Vagina (tissue), 2 donors: ENCODE data around the gene SYNPR. TPM values are rescaled to one million over a fixed set of nuclear protein-coding genes. Genes with fewer than 3 reads are reported as not detected.

ENCODE experiments used
- DNase-seq, 2 donors: peaks; one replicate each; pipeline ENCODE4 v3.0.0-alpha.2; 2017; ENCODE audit errors: extremely low spot score in 2 of 2
- H3K27ac ChIP-seq: fragments of 200-600 bp; sonication (generic); one replicate; pipeline ENCODE4 v1.5.1; 2019
- H3K27me3 ChIP-seq: fragments of 200-600 bp; sonication (generic); one replicate; pipeline ENCODE4 v1.5.1; 2019
- H3K36me3 ChIP-seq, 2 donors: fragments of 200-600 bp; sonication (generic); one replicate each; pipeline ENCODE4 v1.5.1; 2017 to 2019
- H3K4me1 ChIP-seq: fragments of 200-600 bp; sonication (generic); one replicate; pipeline ENCODE4 v1.5.1; 2019
- H3K4me3 ChIP-seq, 2 donors: fragments of 200-600 bp; sonication (generic); 1 replicate in 1 of 2; 2 replicates in 1 of 2; pipeline ENCODE4 v1.5.1; 2016 to 2019
- H3K9me3 ChIP-seq: fragments of 200-600 bp; sonication (generic); one replicate; pipeline ENCODE4 v1.5.1; 2019
- CTCF ChIP-seq, 3 experiments: fragments of 450-650 bp in 2 of 3; fragments of 200-600 bp in 1 of 3; sonication (generic) in 1 of 3; IDR thresholded peaks; one replicate each; pipeline ENCODE4 v1.5.1; 2017 to 2019; ENCODE audit warnings: antibody characterized with exemption in 3 of 3, mild to moderate bottlenecking in 2 of 3, moderate library complexity in 2 of 3
- POLR2A ChIP-seq, 2 donors: fragments of 450-650 bp; IDR thresholded peaks; one replicate each; pipeline ENCODE4 v1.6.1; 2017; ENCODE audit warnings: antibody characterized with exemption in 2 of 2, mild to moderate bottlenecking in 2 of 2, moderate library complexity in 2 of 2
- POLR2AphosphoS5 ChIP-seq, 2 donors: sonication (generic); formaldehyde crosslinking; IDR thresholded peaks; one replicate each; pipeline ENCODE4 v1.9.0; 2017; ENCODE audit warnings: antibody characterized with exemption in 2 of 2, mild to moderate bottlenecking in 2 of 2, low read depth in 1 of 2; ENCODE audit not compliant: insufficient read depth in 1 of 2
- intact Hi-C: fragments of 100-400 bp; cut with DNase I; formaldehyde crosslinking; loops from one replicate; pipeline ENCODE4 v1.15.1; 2023
- small RNA-seq: library from RNA; depleted of rRNA; stranded (forward); fragments of <200 nt; gene quantifications from one replicate; pipeline ENCODE3, GENCODE V24; 2016
- total RNA-seq: library from RNA; depleted of rRNA; stranded (reverse); fragments of >200 nt; gene quantifications from one replicate; pipeline ENCODE4 v1.2.3, GENCODE V29; 2016

The SYNPR gene
- total RNA-seq, 1 donor from 2014 or later = not detected

GRCh38 chr3:63655519-63655918 lies 377.4 kb downstream of the SYNPR start:
- intact Hi-C loops = no loop called here
- Histone ChIP-seq H3K27me3 (no peaks in the 10 kb centered on the region), H3K9me3 (no peaks in the 10 kb centered on the region), H3K36me3 (no peaks in the 10 kb centered on the region), H3K4me1 (no peaks in the 10 kb centered on the region), H3K4me3 (no peak overlapping the region), H3K27ac (no peak overlapping the region)
- TF ChIP-seq POLR2A (IDR thresholded peaks at IDR 0.05) (no peak), POLR2AphosphoS5 (IDR thresholded peaks at IDR 0.05; ENCODE audit: insufficient read depth in 1 of 2, low read depth in 1 of 2) (no peak), CTCF (IDR thresholded peaks at IDR 0.05) (no peak)
- DNase-seq = no peak

GRCh38 chr3:63656786-63657185 lies 378.7 kb downstream of the SYNPR start:
- H3K27ac ChIP-seq = no peak overlapping the region
- no peak for TF ChIP-seq CTCF (IDR thresholded peaks at IDR 0.05)
- H3K4me1 ChIP-seq = no peaks in the 10 kb centered on the region
- H3K36me3 ChIP-seq = no peaks in the 10 kb centered on the region
- no peak overlapping the region for H3K4me3 ChIP-seq
- no peaks in the 10 kb centered on the region for H3K27me3 ChIP-seq
- no peak for DNase-seq
- intact Hi-C loops = no loop called here
- no peaks in the 10 kb centered on the region for H3K9me3 ChIP-seq

GRCh38 chr3:63661242-63661641 lies 383.1 kb downstream of the SYNPR start:
- Histone ChIP-seq H3K9me3 (no peaks in the 10 kb centered on the region), H3K4me3 (no peak overlapping the region), H3K36me3 (no peaks in the 10 kb centered on the region), H3K4me1 (no peaks in the 10 kb centered on the region), H3K27me3 (no peaks in the 10 kb centered on the region), H3K27ac (no peak overlapping the region)
- DNase-seq = no peak
- intact Hi-C loops = no loop called here
- no peak for TF ChIP-seq POLR2AphosphoS5 (IDR thresholded peaks at IDR 0.05; ENCODE audit: insufficient read depth in 1 of 2, low read depth in 1 of 2)
- TF ChIP-seq CTCF (IDR thresholded peaks at IDR 0.05) = no peak
- no peak for TF ChIP-seq POLR2A (IDR thresholded peaks at IDR 0.05)

- DNase-seq = no peak
- TF ChIP-seq POLR2A (IDR thresholded peaks at IDR 0.05) = no peak
- no peak for TF ChIP-seq POLR2AphosphoS5 (IDR thresholded peaks at IDR 0.05; ENCODE audit: insufficient read depth in 1 of 2, low read depth in 1 of 2)
- TF ChIP-seq CTCF (IDR thresholded peaks at IDR 0.05) = no peak
- intact Hi-C loops = no loop called here
- Histone ChIP-seq H3K36me3 (no peaks in the 10 kb centered on the region), H3K27me3 (no peaks in the 10 kb centered on the region), H3K9me3 (no peaks in the 10 kb centered on the region), H3K4me1 (no peaks in the 10 kb centered on the region), H3K27ac (no peak overlapping the region), H3K4me3 (no peak overlapping the region)
Observed at GRCh38 chr3:63662011-63662410, 383.9 kb downstream of the SYNPR start.

GRCh38 chr3:63662500-63662899 lies 384.4 kb downstream of the SYNPR start:
- no peaks in the 10 kb centered on the region for H3K9me3 ChIP-seq
- H3K27me3 ChIP-seq = no peaks in the 10 kb centered on the region
- intact Hi-C loops = no loop called here
- H3K36me3 ChIP-seq = no peaks in the 10 kb centered on the region
- DNase-seq = no peak
- H3K4me1 ChIP-seq = no peaks in the 10 kb centered on the region
- TF ChIP-seq CTCF (IDR thresholded peaks at IDR 0.05) (no peak), POLR2A (IDR thresholded peaks at IDR 0.05) (no peak), POLR2AphosphoS5 (IDR thresholded peaks at IDR 0.05; ENCODE audit: insufficient read depth in 1 of 2, low read depth in 1 of 2) (no peak)
- H3K27ac ChIP-seq = no peak overlapping the region
- H3K4me3 ChIP-seq = no peak overlapping the region

Small RNA genes lying within 50 kb of the gene (small RNA-seq; reads per million reads assigned to genes)
- gene RNA5SP134 = not detected
